Measurements from ENCODE around the gene MEST. TPM values are rescaled to one million over a fixed set of nuclear protein-coding genes. Genes with fewer than 3 reads are reported as not detected.

Gene MEST
- total RNA-seq, 1 experiment from 2014 or later, result 44.4 TPM

DNA sequence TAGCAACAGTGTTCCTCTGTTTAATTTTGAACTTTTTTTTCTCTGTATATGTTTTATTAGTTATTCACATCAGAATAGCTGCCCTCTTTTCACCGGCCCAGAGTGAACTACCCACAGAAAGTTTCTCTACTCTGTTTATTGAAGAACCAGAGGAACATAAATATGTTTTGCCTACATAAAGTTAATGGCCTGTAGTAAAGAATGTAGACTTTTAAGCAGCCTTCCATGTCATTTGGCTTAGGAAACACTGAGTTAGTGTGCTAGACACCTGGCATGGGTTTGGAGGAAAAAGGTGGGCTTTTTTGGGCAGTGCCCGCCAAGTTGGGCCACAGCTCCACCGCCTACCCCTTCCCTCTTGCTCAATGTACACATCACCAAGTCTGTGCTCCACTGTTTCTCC is 8.9 kb upstream of the MEST start:
- H3K9me3 ChIP-seq (ENCODE audit: control insufficient read depth, insufficient read depth, low read depth, low read length), result no peaks in the 10 kb centered on the region; the same call in 1 of the 2 replicates
- no peak overlapping the region for H3K4me3 ChIP-seq (ENCODE audit: low read depth in 2 of 2, low read length in 2 of 2)
- DNase-seq (ENCODE audit: low read depth, low spot score) (no peak), ATAC-seq (no peak)
- peaks cover 11% of the 10 kb centered on the region for H3K4me1 ChIP-seq (ENCODE audit: control insufficient read depth, insufficient read depth, low read length)
- no TSS peak for BruUV-seq (replicated peaks)
- no peaks in the 10 kb centered on the region for H3K27me3 ChIP-seq (ENCODE audit: control insufficient read depth, insufficient read depth, low read length)
- intact Hi-C loops (cut with micrococcal nuclease; ENCODE audit: unreplicated experiment) (no loop called here), in situ Hi-C loops (cut with HindIII; ENCODE audit: low pct_unique_long_range_greater_than_20kb, low sequenced_read_pairs) (no loop called here)
- TF ChIP-seq CTCF (IDR thresholded peaks at IDR 0.05) (no peak), SIN3A (IDR thresholded peaks at IDR 0.05; ENCODE audit: borderline replicate concordance, insufficient read depth, low read depth, low read length) (no peak), REST (IDR thresholded peaks at IDR 0.05; ENCODE audit: insufficient read depth in 1 of 2, low read depth in 2 of 2, low read length in 1 of 2) (no peak), POLR2AphosphoS5 (IDR thresholded peaks at IDR 0.05; ENCODE audit: low read depth, low read length) (no peak), TCF7L2 (IDR thresholded peaks at IDR 0.05; ENCODE audit: low read depth, low read length) (no peak)
- ChIA-PET POLR2A (no interaction called here), CTCF (no interaction called here)
- H3K27ac ChIP-seq (ENCODE audit: low read length), result no peak overlapping the region
- H3K36me3 ChIP-seq (ENCODE audit: control insufficient read depth, insufficient read depth, low read length), result no peaks in the 10 kb centered on the region

GRCh38 chr7:130485734-130486113 is 6.2 kb upstream of the MEST start:
- ATAC-seq (peak; percentile 23; the same call in 1 of the 2 replicates), DNase-seq (ENCODE audit: low read depth, low spot score) (no peak)
- BruUV-seq (replicated peaks), result no TSS peak
- H3K4me1 ChIP-seq (ENCODE audit: control insufficient read depth, insufficient read depth, low read length), result peaks cover 25% of the 10 kb centered on the region
- CTCF ChIA-PET, result no interaction called here
- H3K27ac ChIP-seq (ENCODE audit: low read length), result peak overlapping the region; percentile 76
- intact Hi-C loops (cut with micrococcal nuclease; ENCODE audit: unreplicated experiment), result loop anchor here (5.0 kb wide), 1 partner anchor 243 kb away; no protein-coding TSS in a partner anchor
- H3K27me3 ChIP-seq (ENCODE audit: control insufficient read depth, insufficient read depth, low read length), result no peaks in the 10 kb centered on the region
- POLR2A ChIA-PET, result no interaction called here
- peak overlapping the region; percentile 62 to 82 for H3K4me3 ChIP-seq (ENCODE audit: low read depth in 2 of 2, low read length in 2 of 2)
- no peaks in the 10 kb centered on the region for H3K36me3 ChIP-seq (ENCODE audit: control insufficient read depth, insufficient read depth, low read length)
- in situ Hi-C loops (cut with HindIII; ENCODE audit: low pct_unique_long_range_greater_than_20kb, low sequenced_read_pairs), result no loop called here
- H3K9me3 ChIP-seq (ENCODE audit: control insufficient read depth, insufficient read depth, low read depth, low read length), result no peaks in the 10 kb centered on the region
- no peak for TF ChIP-seq TCF7L2 (IDR thresholded peaks at IDR 0.05; ENCODE audit: low read depth, low read length)
- TF ChIP-seq REST (IDR thresholded peaks at IDR 0.05; ENCODE audit: insufficient read depth in 1 of 2, low read depth in 2 of 2, low read length in 1 of 2), result no peak
- no peak for TF ChIP-seq CTCF (IDR thresholded peaks at IDR 0.05)
- no peak for TF ChIP-seq POLR2AphosphoS5 (IDR thresholded peaks at IDR 0.05; ENCODE audit: low read depth, low read length)
- TF ChIP-seq SIN3A (IDR thresholded peaks at IDR 0.05; ENCODE audit: borderline replicate concordance, insufficient read depth, low read depth, low read length), result no peak
